Liver (tissue), 9 donors: ENCODE measurements around the gene UCN2. TPM values are rescaled to one million over a fixed set of nuclear protein-coding genes. Genes with fewer than 3 reads are reported as not detected.

Experiments used
- DNase-seq: peaks from one replicate; pipeline ENCODE4 v3.0.0-alpha.2; 2017; ENCODE audit warnings: low spot score
- H3K27ac ChIP-seq, 2 donors: one replicate each; pipeline ENCODE4 v1.7.0; 2013; ENCODE audit warnings: inconsistent platforms in 2 of 2, low read length in 2 of 2, control low read depth in 1 of 2, low read depth in 1 of 2, mild to moderate bottlenecking in 1 of 2
- H3K27me3 ChIP-seq, 4 donors: one replicate each; pipeline versions ENCODE4 v1.6.1 to v1.7.0; 2013; ENCODE audit warnings: low read length in 3 of 4, inconsistent platforms in 1 of 4, mild to moderate bottlenecking in 1 of 4, moderate library complexity in 1 of 4; ENCODE audit not compliant: control insufficient read depth in 4 of 4, insufficient read depth in 4 of 4
- H3K36me3 ChIP-seq, 4 donors: one replicate each; pipeline versions ENCODE4 v1.6.1 to v1.7.0; 2013; ENCODE audit warnings: low read length in 3 of 4, mild to moderate bottlenecking in 3 of 4, low read depth in 1 of 4, moderate library complexity in 1 of 4; ENCODE audit not compliant: control insufficient read depth in 4 of 4, insufficient read depth in 3 of 4
- H3K4me1 ChIP-seq, 4 donors: one replicate each; pipeline versions ENCODE4 v1.6.1 to v1.7.0; 2013; ENCODE audit warnings: low read length in 3 of 4, mild to moderate bottlenecking in 3 of 4, moderate library complexity in 1 of 4; ENCODE audit not compliant: control insufficient read depth in 4 of 4, insufficient read depth in 4 of 4
- H3K4me3 ChIP-seq, 3 donors: one replicate each; pipeline versions ENCODE4 v1.6.1 to v1.7.0; 2013; ENCODE audit warnings: low read length in 3 of 3, control low read depth in 1 of 3, low read depth in 1 of 3, mild to moderate bottlenecking in 1 of 3
- H3K9ac ChIP-seq, 2 donors: one replicate each; pipeline ENCODE4 v1.7.0; 2013; ENCODE audit warnings: low read length in 2 of 2, mild to moderate bottlenecking in 2 of 2, moderate library complexity in 2 of 2, control low read depth in 1 of 2, low read depth in 1 of 2
- H3K9me3 ChIP-seq, 4 donors: one replicate each; pipeline versions ENCODE4 v1.6.1 to v1.7.0; 2013; ENCODE audit warnings: low read length in 3 of 4; ENCODE audit not compliant: control insufficient read depth in 4 of 4
- ATF3 ChIP-seq: IDR thresholded peaks from 2 replicates; pipeline ENCODE4 v1.6.1; 2016; ENCODE audit warnings: antibody characterized with exemption
- CTCF ChIP-seq: fragments of 150-350 bp; IDR thresholded peaks from 2 replicates; pipeline ENCODE4 v1.5.1; 2017; ENCODE audit warnings: improper control_type of control experiment, low read depth, low read length; ENCODE audit not compliant: missing input control
- EGR1 ChIP-seq, 2 donors: IDR thresholded peaks; 2 replicates each; pipeline ENCODE4 v1.6.1; 2016 to 2018; ENCODE audit warnings: antibody characterized with exemption in 2 of 2, low read depth in 2 of 2
- FOXA1 ChIP-seq: IDR thresholded peaks from 2 replicates; pipeline ENCODE4 v1.6.1; 2016; ENCODE audit warnings: antibody characterized with exemption
- FOXA2 ChIP-seq: IDR thresholded peaks from 2 replicates; pipeline ENCODE4 v1.6.1; 2016; ENCODE audit warnings: antibody characterized with exemption
- GABPA ChIP-seq, 2 donors: IDR thresholded peaks in 1 of 2; conservative IDR thresholded peaks in 1 of 2; 2 replicates each; pipeline ENCODE4 v1.6.1; 2016; ENCODE audit warnings: antibody characterized with exemption in 2 of 2, mild to moderate bottlenecking in 1 of 2, moderate library complexity in 1 of 2
- HNF4A ChIP-seq, 2 donors: conservative IDR thresholded peaks; 2 replicates each; pipeline ENCODE4 v1.6.1; 2016; ENCODE audit warnings: antibody characterized with exemption in 2 of 2, mild to moderate bottlenecking in 2 of 2
- HNF4G ChIP-seq: IDR thresholded peaks from 2 replicates; pipeline ENCODE4 v1.6.1; 2016; ENCODE audit warnings: antibody characterized with exemption
- JUND ChIP-seq, 2 donors: IDR thresholded peaks; 2 replicates each; pipeline ENCODE4 v1.6.1; 2016; ENCODE audit warnings: antibody characterized with exemption in 2 of 2
- MAX ChIP-seq: IDR thresholded peaks from 2 replicates; pipeline ENCODE4 v1.6.1; 2016; ENCODE audit warnings: antibody characterized with exemption
- NR2F2 ChIP-seq: IDR thresholded peaks from 2 replicates; pipeline ENCODE4 v1.6.1; 2016; ENCODE audit warnings: antibody characterized with exemption
- RAD21 ChIP-seq, 2 donors: IDR thresholded peaks; 2 replicates each; pipeline ENCODE4 v1.6.1; 2016; ENCODE audit warnings: antibody characterized with exemption in 2 of 2, mild to moderate bottlenecking in 2 of 2
- REST ChIP-seq: IDR thresholded peaks from 2 replicates; pipeline ENCODE4 v1.6.1; 2016; ENCODE audit warnings: antibody characterized with exemption, mild to moderate bottlenecking
- RXRA ChIP-seq, 2 donors: IDR thresholded peaks; 2 replicates each; pipeline ENCODE4 v1.6.1; 2017 to 2018; ENCODE audit warnings: antibody characterized with exemption in 2 of 2, mild to moderate bottlenecking in 1 of 2
- TAF1 ChIP-seq: conservative IDR thresholded peaks from 2 replicates; pipeline ENCODE4 v1.6.1; 2016; ENCODE audit warnings: antibody characterized with exemption, mild to moderate bottlenecking
- YY1 ChIP-seq: IDR thresholded peaks from 2 replicates; pipeline ENCODE4 v1.6.1; 2016; ENCODE audit warnings: antibody characterized with exemption, mild to moderate bottlenecking
- ZBTB33 ChIP-seq: IDR thresholded peaks from 2 replicates; pipeline ENCODE4 v1.6.1; 2016; ENCODE audit warnings: antibody characterized with exemption
- WGBS: extraction: QIAGEN DNeasy Blood & Tissue Kit; methylation state at CpG from one replicate; pipeline ENCODE4 v1.1.7; 2013; 5-methylcytosine and 5-hydroxymethylcytosine counted together
- polyA plus RNA-seq, 2 donors: library from polyadenylated mRNA; stranded (reverse) in 1 of 2; unstranded in 1 of 2; fragments of 200-250 nt in 1 of 2; fragments of >200 nt in 1 of 2; fragmentation: Nextera tagmentation in 1 of 2; extraction: Ambion mirVana in 1 of 2; gene quantifications; one replicate each; pipeline versions ENCODE4 v1.2.1 to v1.2.3, GENCODE V29; 2013 to 2015
- total RNA-seq, 2 donors: library from RNA; depleted of rRNA; stranded (reverse); fragments of >200 nt; gene quantifications; one replicate each; pipeline ENCODE4 v1.2.3, GENCODE V29; 2014
- donor health status: healthy.
- donor health status: healthy.
- donor health status: healthy.
- donor health status: healthy.
- donor health status: healthy.

Gene UCN2
- total and polyA plus RNA-seq, 4 donors, result 0.08 TPM; not detected in 3

GRCh38 chr3:48546203-48546829 is 17.3 kb downstream of the UCN2 start:
- H3K36me3 ChIP-seq, result no peaks in the 10 kb centered on the region
- no peaks in the 10 kb centered on the region for H3K27me3 ChIP-seq
- H3K9me3 ChIP-seq, result no peaks in the 10 kb centered on the region
- no peak for TF ChIP-seq ZBTB33
- no peak for TF ChIP-seq HNF4A (conservative IDR thresholded peaks at IDR 0.05)
- TF ChIP-seq ATF3, result no peak
- no peak for TF ChIP-seq MAX
- TF ChIP-seq CTCF, result no peak
- TF ChIP-seq NR2F2, result no peak
- TF ChIP-seq FOXA1, result no peak
- no peak for TF ChIP-seq FOXA2
- TF ChIP-seq TAF1, result no peak
- TF ChIP-seq HNF4G, result no peak
- TF ChIP-seq GABPA (IDR thresholded peaks at IDR 0.05 in 1 of 2, conservative IDR thresholded peaks at IDR 0.05 in 1 of 2), result no peak
- no peak for TF ChIP-seq YY1
- no peak for TF ChIP-seq JUND (IDR thresholded peaks at IDR 0.05)
- no peak for TF ChIP-seq REST
- TF ChIP-seq EGR1 (IDR thresholded peaks at IDR 0.05; ENCODE audit: low read depth in 2 of 2), result no peak
- TF ChIP-seq RAD21 (IDR thresholded peaks at IDR 0.05), result no peak
- no peak for TF ChIP-seq RXRA (IDR thresholded peaks at IDR 0.05)
- no peaks in the 10 kb centered on the region for H3K4me1 ChIP-seq
- WGBS, result 76% methylated on average over 4 of the region's 4 CpGs
- no peak overlapping the region for H3K27ac ChIP-seq
- peak; percentile 32 for DNase-seq
- H3K9ac ChIP-seq, result no peak overlapping the region
- no peak overlapping the region for H3K4me3 ChIP-seq
